ENCODE measurements around the gene ANKS1B. TPM values are rescaled to one million over a fixed set of nuclear protein-coding genes. Genes with fewer than 3 reads are reported as not detected.

Gene ANKS1B
- total RNA-seq, 4 donors from 2014 or later: 4.9 to 15.4 (median 9.4) TPM

DNA sequence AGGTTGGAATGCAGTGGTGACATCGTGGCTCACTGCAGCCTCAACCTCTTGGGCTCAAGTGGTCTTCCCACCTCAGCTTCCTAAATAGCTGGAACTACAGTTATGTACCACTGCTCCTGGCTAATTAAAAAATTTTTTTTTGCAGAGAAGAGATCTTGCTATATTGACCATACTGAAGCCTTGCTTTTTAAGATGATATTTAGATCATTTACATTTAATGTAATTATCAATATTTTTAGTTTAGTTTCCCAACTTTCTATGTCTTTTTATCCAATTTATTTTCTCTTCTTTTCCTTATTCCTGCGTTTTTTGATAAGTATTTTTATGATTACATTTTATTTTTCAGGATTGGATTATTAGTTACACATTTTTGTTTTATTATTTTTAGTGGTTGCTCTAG is 999.6 kb downstream of the ANKS1B start:
- H3K9me3 ChIP-seq: no peaks in the 10 kb centered on the region
- H3K4me3 ChIP-seq: no peak overlapping the region
- H3K36me3 ChIP-seq: no peaks in the 10 kb centered on the region
- H3K4me1 ChIP-seq: no peaks in the 10 kb centered on the region
- WGBS: 82% methylated on average over 2 of the region's 2 CpGs
- DNase-seq (ENCODE audit: low spot score in 2 of 2): no peak
- TF ChIP-seq POLR2A (IDR thresholded peaks at IDR 0.05) (no peak), POLR2AphosphoS5 (IDR thresholded peaks at IDR 0.05) (no peak), EP300 (IDR thresholded peaks at IDR 0.05) (no peak)
- TF ChIP-seq, protein P1, sequence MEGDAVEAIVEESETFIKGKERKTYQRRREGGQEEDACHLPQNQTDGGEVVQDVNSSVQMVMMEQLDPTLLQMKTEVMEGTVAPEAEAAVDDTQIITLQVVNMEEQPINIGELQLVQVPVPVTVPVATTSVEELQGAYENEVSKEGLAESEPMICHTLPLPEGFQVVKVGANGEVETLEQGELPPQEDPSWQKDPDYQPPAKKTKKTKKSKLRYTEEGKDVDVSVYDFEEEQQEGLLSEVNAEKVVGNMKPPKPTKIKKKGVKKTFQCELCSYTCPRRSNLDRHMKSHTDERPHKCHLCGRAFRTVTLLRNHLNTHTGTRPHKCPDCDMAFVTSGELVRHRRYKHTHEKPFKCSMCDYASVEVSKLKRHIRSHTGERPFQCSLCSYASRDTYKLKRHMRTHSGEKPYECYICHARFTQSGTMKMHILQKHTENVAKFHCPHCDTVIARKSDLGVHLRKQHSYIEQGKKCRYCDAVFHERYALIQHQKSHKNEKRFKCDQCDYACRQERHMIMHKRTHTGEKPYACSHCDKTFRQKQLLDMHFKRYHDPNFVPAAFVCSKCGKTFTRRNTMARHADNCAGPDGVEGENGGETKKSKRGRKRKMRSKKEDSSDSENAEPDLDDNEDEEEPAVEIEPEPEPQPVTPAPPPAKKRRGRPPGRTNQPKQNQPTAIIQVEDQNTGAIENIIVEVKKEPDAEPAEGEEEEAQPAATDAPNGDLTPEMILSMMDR (IDR thresholded peaks at IDR 0.05): no peak
- H3K27ac ChIP-seq: no peak overlapping the region
- H3K27me3 ChIP-seq: no peaks in the 10 kb centered on the region

DNA sequence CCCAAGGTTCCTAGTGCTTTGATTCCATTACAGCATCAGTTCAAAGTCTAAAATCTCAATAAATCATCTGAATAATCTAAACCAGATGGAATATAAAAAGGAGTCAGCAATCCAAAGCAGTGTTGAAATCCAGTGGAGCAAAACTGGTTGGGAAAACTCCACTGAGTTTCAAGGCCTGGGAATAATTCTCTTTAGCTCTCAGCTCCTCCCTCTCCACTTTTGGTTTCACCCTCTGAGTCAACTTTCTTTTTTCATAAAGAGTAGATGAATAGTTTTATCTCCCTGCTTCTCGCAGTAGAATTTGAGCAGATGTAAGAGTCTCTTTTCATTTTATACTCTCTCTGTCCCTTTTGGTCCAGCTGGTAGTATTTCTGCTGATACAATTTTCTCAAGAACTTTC is 1001.1 kb downstream of the ANKS1B start:
- no peaks in the 10 kb centered on the region for H3K4me1 ChIP-seq
- no peak for DNase-seq (ENCODE audit: low spot score in 2 of 2)
- no peaks in the 10 kb centered on the region for H3K9me3 ChIP-seq
- H3K27me3 ChIP-seq: no peaks in the 10 kb centered on the region
- H3K4me3 ChIP-seq: no peak overlapping the region
- no peak for TF ChIP-seq POLR2A (IDR thresholded peaks at IDR 0.05)
- no peak for TF ChIP-seq EP300 (IDR thresholded peaks at IDR 0.05)
- TF ChIP-seq POLR2AphosphoS5 (IDR thresholded peaks at IDR 0.05): no peak
- TF ChIP-seq, protein P1 (IDR thresholded peaks at IDR 0.05): no peak
- no peaks in the 10 kb centered on the region for H3K36me3 ChIP-seq
- H3K27ac ChIP-seq: no peak overlapping the region
- WGBS: 53% methylated on average over 1 of the region's 1 CpG

DNA sequence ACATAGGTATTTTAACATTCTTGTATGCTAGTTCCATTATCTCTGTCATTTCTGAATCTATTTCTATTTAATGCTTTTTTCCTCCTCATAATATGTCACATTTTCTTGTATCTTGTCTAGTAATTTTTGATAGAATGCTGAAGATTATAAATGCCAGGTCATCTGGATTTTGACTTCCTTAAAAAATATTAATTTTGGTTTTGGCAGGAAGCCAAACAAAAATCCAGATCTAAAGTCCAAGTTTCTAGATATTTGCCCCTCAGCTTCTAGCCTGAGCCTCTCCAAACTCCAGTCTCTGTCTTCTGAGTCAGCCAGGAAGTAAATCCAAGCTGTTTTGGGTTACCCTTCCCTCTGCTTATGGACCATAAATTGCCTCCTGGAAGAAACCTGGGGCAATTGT is 1004.2 kb downstream of the ANKS1B start:
- no peak for DNase-seq (ENCODE audit: low spot score in 2 of 2)
- H3K4me3 ChIP-seq: no peak overlapping the region
- H3K4me1 ChIP-seq: no peaks in the 10 kb centered on the region
- no peaks in the 10 kb centered on the region for H3K27me3 ChIP-seq
- TF ChIP-seq POLR2A (IDR thresholded peaks at IDR 0.05) (no peak), EP300 (IDR thresholded peaks at IDR 0.05) (no peak), POLR2AphosphoS5 (IDR thresholded peaks at IDR 0.05) (no peak)
- TF ChIP-seq, protein P1 (IDR thresholded peaks at IDR 0.05): no peak
- H3K9me3 ChIP-seq: no peaks in the 10 kb centered on the region
- H3K36me3 ChIP-seq: no peaks in the 10 kb centered on the region
- no peak overlapping the region for H3K27ac ChIP-seq

DNA sequence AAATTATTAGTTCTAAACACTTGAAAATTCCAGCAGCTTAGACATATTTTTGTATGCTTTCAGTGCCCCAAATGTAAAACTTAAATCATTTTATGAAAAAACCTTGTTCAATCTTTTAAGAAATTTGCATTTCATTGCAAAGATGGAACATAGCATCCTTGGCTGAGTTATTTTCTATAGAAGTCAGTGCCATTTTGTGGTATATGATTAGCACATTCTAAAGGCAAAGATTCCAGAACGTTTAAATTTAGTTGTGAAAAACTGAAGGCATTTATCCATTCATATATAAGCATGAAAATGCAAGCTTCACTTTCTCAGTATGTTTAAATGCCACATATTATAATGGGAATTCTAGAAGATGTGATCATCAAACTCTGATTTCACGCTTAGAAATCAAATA is 1007.5 kb downstream of the ANKS1B start:
- H3K9me3 ChIP-seq: no peaks in the 10 kb centered on the region
- H3K4me1 ChIP-seq: no peaks in the 10 kb centered on the region
- H3K36me3 ChIP-seq: no peaks in the 10 kb centered on the region
- no peak for DNase-seq (ENCODE audit: low spot score in 2 of 2)
- no peak overlapping the region for H3K4me3 ChIP-seq
- TF ChIP-seq POLR2A (IDR thresholded peaks at IDR 0.05) (no peak), POLR2AphosphoS5 (IDR thresholded peaks at IDR 0.05) (no peak), EP300 (IDR thresholded peaks at IDR 0.05) (no peak)
- TF ChIP-seq, protein P1 (IDR thresholded peaks at IDR 0.05): no peak
- no peaks in the 10 kb centered on the region for H3K27me3 ChIP-seq
- no peak overlapping the region for H3K27ac ChIP-seq
- WGBS: 63% methylated on average over 2 of the region's 2 CpGs

DNA sequence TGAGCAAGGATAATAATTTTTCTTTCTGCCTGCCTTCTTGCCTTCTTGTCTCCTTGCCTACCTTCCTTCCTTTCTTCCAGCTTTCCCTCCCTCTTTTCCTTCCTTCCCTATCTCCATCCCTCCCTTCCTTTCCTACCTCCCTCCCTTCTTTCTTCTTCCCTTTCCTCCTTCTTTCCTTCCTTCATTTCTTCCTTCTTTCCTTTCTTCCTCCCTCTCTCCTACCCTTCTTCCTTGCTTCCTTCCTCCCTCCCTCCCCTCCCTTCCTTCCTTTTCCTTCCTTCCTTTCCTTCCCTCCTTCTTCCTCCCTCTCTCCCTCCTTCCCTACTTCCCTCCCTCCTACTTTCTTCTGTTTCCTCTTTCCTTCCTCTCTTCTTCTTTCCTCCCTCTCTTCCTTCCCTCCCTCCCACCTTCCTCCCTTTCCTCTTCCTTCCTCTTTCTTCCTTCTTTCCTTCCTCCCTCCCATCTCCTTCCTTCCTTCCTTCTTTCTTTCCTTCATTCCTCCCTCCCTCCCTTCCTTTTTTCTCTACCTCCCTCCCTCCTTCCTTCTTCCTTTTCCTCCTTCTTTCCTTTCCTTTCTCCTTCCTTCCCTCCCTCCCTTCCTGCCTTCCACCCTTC is 1009.9 kb downstream of the ANKS1B start:
- H3K36me3 ChIP-seq: no peaks in the 10 kb centered on the region
- H3K27ac ChIP-seq: no peak overlapping the region
- no peaks in the 10 kb centered on the region for H3K9me3 ChIP-seq
- H3K4me3 ChIP-seq: no peak overlapping the region
- no peaks in the 10 kb centered on the region for H3K4me1 ChIP-seq
- DNase-seq (ENCODE audit: low spot score in 2 of 2): no peak
- TF ChIP-seq, protein P1 (IDR thresholded peaks at IDR 0.05): no peak
- no peak for TF ChIP-seq POLR2A (IDR thresholded peaks at IDR 0.05)
- TF ChIP-seq EP300 (IDR thresholded peaks at IDR 0.05): no peak
- TF ChIP-seq POLR2AphosphoS5 (IDR thresholded peaks at IDR 0.05): no peak
- H3K27me3 ChIP-seq: no peaks in the 10 kb centered on the region

Measured in suprapubic skin (tissue), 4 donors.